Activated gamma-delta T cell (primary cell): ENCODE measurements around the gene TUBB2B.
"Not testable (repeated sequence)": the region's sequence is repeated elsewhere in the genome, so short reads cannot be mapped to it uniquely, and the experiment has no call there.

Experiments used
- DNase-seq: peaks from one replicate; lab custom pipeline; 2025; lab: John Stamatoyannopoulos, UW

TUBB2B gene

DNA sequence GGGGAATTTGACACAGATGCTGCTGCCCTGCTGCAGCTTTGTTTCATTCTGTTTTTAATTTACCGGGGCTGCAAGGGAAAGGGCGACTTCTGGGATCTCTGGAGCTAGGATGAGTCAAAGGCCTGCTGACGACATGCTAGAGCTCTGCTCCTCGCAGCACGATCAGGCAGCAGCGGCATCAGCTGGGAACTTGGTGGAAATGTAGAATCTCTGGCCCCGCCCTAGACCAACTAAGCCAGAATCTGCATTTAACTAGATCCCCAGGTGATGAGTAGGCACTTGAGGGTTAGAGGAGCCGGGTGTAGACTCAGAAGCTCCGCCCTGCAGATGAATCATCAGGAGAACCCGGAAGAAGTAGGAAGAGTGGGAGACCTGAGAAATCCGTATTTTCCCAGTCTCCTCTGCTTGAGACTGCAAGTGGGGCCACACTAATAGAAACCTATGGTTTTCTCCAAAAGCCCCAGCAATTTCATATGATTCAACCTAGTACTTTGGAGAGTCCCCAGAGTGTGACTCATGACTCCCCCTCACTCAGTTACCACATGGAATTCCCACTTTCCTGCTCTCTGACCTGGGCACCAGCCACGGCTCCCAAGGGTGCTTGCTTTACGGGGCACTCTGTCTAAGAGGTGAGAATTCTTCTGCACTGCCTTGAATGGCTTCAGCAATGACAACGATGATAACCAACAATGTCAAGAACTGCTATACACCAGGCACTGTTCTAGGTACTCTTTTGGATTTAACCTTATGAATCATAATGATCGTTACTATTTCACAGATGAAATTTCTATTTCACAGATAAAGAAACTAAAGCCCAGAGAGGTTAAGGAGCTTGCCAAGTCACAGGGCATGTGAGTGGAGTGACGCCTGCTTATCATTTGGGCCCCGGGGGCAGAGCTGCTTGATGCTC lies 18.1 kb downstream of the TUBB2B start:
- no peak for DNase-seq

DNA sequence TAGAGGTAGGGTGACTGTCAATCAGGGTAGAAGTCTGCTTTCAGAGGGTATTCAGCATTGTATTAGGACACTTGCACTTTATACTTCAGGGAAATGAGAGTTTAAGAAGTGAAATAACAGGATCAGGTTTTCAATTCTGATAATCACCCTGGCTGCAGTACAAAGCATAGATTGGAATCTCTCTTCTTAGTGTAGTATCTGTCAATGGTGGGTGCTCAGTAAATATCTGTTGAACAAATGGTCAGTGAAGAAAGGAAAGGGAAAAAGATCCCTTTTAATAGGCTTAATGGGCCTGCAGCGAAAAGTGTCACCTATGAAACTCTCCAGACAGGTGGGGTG lies 18.7 kb downstream of the TUBB2B start:
- no peak for DNase-seq

DNA sequence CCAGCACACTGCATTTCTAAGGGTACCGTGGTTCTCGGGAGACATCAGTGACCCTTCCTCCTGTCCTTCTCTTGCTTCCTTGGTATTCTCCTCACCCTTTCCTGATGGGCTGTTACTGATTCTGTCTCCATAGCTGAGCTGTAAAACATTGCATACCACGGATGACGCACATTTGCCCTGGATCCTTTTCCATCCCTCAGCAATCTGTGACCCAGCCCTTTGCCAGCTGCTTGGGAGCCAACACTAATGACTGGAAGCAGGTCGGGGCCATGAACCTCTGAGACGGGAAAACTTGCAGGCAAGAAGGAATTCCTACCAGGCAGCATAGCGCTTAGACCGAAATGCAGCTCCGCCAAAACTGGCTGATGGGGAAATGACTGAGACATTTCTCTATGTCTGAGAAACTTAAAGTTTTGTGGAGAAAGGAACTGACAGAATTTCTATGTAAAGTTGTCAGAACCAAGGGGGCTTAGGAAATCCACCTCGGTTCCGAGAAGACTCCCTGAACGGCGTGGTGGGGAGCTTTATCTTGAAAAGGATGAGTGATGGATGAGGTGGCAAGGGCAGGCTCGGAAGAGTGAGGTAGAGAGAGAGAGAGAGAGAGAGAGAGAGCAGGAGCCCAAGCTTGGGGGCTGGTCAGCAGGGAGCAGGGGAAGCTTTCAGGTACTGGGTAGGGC lies 19.2 kb downstream of the TUBB2B start:
- DNase-seq, result no peak

DNA sequence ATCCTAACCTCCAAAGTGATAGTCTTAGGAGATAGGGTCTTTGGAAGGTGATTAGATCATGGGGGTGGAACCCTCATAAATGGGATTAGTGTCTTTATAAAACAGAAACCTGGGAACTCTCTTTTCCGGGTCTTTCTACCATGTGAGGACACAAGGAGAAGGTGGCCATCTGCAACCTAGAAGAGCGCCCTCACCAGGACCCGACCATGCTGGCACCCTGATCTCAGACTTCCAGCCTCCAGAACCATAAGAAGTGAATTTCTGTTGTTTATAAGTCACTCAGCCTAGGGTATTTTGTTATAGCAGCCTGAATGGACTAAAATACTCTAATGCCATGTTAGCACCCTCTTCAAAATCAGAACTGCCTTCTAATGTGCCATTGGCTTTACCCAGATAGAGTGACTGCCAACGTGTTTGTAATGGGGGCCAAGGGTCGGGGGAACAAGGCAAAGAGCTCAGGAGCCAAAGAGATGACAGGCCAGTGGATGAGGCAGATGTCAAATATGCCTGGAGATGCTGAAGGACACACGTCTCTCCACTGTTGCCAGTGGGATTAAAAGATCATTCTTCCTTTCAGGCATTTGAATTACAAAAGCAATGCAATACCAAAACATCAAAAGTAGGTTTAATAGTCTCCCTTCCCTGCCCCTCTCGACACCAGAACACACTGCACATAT lies 21.0 kb downstream of the TUBB2B start:
- DNase-seq, result no peak

DNA sequence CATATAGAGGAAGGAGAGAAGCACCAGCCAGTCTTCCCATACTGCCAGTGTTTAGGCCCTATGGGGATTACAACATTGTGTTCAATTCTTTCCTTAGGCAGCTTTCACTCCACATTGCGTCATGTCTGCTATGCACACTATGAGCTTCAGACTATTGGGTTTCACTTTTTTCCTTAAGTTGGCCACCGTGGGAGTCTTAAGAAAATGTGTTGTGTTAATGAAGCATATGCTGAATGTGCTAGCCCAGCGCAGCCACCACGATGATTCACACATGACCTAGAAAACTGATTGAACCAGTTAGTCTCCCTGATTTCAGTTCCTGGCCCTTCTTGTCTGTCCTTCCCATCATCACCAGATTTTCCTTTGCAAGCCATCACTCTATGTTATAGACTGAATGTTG lies 21.5 kb downstream of the TUBB2B start:
- DNase-seq, result no peak

DNA sequence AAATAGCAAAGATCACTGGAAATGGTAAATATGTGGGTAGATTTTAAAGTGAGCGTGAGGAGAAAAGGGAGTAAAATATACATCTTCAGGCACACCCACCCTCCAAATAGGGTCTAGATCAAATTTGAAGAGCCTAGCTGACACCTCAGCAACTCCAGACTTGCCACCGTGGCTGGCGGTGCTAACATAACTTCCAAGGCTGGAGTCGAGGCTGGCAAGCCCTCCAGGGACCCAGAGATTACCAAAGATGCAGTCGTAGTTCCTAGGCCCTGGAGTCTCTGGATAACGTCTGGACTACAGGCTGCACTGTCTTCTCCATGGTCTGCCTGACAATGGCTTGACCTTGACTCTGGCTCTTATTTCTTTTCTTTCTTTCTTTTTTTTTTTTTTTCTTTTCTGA lies 22.5 kb downstream of the TUBB2B start:
- no peak for DNase-seq

DNA sequence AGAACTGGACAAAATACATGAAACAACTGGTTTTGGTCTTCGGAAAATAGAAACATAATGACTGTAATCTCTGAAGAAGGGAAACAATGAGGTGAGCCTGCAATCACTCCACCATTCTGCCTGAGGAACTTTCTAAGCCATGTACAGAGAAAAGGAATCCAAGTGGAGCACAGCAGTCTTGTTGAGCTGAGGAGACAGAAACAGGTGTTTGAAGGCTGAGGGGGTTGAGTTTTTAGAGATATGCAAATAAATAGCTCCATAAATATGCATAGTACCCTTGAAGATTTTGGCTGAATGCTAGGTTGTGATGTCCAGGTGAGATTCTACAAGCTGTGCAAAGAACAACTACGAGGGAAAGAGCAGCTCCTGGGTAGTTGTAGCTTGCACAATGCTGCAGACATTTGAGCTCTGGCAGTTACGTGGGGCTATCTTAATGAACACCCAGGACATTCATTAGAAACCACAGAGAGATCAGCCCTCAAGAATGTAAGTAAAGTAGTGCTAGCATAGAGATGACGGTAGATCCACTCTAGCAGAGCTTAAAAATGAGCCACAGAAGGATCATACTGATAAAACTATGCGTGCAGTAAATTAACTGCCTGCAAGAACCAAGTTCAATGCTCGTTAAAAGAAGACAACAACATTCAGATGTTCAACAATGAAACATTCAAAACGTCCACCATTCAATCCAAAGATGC lies 24.3 kb downstream of the TUBB2B start:
- no peak for DNase-seq

DNA sequence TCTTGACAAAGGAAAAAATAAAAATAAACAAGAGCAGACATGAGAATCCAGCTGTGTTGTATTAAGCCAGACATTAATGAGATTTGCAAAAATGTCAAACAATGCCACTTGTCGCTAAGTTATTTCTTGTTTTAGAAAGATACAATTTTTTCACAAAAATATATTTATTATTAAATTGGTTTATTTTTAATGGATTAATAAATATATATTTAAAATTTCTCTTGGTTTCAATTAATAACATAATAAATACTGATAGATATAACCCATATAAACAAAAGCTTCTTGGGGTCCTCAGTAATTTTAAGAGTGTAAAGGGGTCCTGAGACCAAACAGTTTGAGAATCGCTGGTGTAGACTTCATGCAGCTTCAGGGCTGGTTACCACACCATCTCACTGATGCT lies 26.1 kb downstream of the TUBB2B start:
- no peak for DNase-seq

DNA sequence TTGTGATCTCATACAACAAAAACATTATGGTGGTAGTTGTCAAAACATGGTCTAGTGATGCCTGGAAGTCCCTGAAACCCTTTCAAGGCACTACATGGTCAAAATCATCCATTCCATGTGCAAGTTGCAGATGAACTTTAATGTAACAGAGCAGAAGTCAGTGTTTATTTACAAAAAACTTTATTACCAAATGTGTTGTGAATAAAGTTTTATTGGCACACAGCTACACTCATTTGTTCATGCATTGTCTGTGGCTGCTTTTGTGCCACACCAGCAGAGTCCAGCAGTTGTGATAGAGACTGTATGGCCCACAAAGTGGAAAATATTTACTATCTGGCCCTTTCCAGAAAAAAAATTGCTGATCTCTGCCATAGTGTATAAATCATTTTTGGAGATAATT lies 26.8 kb downstream of the TUBB2B start:
- no peak for DNase-seq

DNA sequence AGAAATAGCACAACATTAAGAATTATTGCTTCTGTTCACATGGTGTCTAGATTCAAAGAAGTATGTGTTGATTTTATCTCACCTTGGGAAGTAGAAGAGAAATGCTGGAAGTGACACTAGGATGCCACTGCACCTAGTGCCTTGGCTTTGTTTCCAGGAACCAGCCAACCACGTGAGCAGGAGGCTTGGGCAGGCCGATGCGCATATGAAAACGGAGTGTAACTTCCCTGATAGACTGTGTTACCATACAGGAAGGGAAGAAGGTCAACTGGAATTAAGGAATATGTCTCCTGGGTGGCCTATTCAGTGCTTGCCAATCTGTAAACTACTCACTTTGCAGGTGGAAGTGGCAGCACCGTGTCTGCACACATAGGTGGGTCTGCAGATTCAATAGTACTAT lies 28.1 kb downstream of the TUBB2B start:
- DNase-seq, result no peak

DNA sequence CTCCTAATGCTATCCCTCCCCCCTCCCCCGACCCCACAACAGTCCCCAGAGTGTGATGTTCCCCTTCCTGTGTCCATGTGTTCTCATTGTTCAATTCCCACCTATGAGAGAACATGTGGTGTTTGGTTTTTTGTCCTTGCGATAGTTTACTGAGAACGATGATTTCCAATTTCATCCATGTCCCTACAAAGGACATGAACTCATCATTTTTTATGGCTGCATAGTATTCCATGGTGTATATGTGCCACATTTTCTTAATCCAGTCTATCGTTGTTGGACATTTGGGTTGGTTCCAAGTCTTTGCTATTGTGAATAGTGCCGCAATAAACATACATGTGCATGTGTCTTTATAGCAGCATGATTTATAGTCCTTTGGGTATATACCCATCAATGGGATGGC lies 29.7 kb downstream of the TUBB2B start:
- not testable (repeated sequence) for DNase-seq

DNA sequence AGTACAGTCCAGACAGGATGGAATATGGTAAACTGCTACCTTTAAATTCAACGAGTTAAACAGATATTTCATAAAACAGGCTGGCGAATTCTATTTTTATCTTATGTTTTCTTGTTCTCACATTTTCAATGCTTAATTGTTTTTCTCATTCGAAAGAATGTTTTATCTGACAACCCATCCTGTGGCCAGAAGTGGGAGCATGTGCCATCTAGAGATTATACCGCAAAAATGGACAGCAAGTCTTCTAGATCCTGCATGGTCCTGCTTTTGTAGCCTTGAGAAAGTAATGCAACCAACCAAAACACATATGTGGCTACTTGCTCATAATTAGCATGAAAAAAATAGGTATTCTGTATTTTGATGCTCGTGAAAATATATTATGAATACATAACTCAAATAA lies 30.7 kb downstream of the TUBB2B start:
- DNase-seq, result no peak

DNA sequence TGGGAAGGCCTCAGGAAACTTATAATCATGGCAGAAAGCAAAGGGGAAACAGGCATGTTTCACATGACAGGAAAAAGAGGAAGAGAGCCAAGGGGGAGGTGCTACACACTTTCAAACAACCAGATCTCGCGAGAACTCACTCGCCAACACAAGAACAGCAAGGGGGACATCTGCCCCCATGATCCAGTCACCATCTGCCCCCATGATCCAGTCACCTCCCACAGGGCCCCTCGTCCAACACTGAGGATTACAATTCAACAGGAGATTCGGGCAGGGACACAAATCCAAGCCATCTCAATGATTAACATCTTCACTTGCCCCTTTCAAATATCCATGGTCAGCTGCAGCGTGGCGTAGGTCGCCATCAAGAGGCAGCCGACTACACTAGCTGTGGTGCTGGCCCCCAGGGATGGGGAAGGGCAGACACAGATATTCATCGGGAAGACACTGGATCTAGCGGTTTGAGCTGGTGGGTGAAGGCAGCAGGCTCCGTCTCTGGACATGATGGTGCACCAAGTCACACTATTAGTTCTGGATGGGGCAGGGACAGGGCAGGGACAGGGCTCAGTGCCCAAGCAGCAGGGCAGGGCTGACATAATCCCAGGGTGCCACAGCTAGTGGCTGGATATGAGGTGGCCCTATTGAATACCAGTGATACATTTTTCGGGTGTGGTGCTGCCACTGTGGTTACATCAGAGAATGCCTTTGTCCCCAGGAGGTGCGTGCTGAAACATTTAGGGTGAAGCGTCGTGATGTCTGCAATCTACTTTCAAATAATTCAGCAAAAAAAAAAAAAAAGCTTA lies 31.6 kb downstream of the TUBB2B start:
- DNase-seq, result no peak

DNA sequence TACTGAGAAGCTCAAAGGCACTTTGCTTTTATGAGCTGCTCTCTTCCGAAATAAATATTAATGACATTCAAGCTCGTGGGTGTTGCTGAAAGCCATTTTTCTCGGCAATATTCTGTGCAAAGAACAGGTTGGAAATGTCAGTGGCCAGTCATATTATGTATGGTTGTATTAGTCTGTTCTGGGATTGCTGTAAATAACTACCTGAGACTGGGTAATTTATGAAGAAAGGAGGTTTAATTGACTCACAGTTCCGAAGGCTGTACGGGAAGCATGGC lies 32.1 kb downstream of the TUBB2B start:
- no peak for DNase-seq

DNA sequence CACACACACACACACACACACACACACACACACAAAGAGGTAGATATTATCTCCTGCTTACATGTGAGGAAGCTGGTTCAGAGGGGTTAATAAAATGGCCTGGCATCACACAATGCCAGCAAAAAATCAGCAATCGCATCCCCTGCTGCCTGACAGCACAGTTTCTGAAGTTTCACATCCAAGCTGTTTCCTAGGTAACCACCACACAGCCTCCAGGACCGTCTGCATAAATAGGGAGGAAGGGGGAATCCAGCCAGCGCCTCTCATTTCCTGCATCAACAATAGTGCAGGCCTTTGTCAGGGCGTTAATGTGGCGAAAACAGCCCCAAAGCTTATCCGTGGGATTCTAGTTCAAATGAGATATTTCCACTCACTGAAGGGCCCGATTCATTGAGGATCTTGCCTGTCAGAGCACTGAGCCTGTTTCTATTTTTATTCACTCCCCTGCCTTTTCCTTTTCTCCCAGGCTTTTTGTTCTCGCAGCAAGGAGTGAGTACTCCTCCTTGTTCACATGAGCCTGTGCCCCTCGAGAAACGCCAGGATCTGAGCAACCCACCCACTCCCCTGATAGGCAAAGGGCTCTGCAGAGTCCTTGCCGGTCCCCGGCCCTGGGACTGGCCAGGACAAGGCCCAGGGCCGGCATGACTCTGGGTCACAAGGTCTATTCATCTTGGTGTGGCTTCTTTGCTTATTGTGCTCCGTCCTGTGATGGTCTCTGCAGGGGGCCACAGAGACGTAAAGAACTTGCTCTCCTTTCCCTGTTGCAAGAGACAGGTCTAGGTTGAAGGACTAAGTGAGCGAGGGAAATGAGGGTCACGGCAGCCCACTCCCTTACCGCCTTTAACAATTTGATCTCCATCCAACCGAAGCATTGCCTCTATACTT lies 32.7 kb downstream of the TUBB2B start:
- DNase-seq, result no peak

DNA sequence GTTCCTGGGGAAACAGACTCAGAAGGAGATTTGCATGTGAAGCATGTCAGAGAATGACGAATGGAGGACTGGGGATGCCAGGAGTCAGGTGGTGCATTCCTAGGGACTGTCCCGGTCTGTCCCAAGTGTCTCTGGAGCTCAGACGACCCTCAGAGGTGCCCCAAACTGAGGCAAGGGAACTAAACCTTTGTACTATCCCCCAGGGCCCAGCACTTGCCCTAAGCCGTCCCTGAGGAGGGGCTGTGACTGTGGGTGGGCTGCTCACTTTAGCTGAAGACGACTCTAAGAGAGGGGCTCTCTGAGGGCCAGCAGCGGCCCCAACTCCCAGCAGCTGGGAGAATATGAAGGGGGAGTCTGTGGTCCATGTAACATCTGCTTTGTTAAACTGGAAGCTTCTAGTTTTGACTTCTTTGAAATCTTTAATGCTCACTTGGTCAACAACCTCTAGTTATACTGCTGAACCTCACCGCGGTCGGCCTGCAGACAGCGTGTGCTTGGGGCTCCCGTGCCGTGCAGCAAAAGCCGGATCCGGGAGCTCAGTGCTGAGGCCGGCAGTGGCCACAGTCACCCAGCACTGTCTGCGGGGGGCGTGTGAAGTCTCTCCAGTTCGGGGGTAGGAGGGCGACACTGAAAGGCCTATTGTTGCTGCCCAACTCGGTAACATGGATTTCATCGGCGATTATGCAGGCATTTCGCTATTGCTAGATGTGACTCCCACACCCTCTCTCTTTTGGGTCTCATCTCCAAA lies 34.2 kb downstream of the TUBB2B start:
- DNase-seq, result no peak

DNA sequence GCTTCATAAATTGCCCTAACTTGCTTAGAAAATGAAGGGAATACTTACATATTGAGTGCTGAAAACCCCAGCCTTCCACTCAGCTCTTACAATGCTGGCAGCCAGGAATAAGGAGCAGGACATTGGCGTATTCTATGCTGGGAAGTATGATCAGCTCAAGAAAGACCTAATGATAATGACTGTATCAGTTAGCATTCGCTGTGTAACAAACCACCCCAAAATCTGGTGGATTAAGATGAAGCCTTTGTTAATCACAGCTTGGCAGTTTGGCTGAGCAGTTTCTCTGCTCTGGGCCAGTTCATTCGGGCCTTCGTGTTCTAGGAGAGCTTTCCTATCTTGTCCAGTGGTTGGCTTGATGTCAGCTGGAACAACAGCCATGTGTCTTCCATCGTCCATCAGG lies 36.7 kb downstream of the TUBB2B start:
- no peak for DNase-seq

DNA sequence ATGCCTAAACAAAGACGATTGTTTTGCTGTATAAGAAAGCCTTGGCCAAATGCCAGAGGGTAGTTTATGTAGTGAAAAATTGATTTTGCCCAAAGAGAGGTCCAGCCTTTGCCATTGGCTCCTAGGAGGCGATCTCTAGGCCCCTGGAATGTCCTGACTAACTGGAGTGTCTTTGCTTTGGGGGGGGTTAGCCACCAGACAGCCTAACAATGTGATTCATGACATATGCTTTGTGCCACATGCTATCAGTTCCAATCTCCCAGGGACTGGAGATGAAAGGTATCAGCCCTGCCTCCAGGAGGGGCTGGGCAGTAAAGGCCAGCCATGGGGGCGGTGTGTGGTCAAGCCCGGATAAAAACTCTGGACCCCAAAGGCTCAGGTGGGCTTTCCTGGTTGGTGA lies 37.4 kb downstream of the TUBB2B start:
- no peak for DNase-seq

DNA sequence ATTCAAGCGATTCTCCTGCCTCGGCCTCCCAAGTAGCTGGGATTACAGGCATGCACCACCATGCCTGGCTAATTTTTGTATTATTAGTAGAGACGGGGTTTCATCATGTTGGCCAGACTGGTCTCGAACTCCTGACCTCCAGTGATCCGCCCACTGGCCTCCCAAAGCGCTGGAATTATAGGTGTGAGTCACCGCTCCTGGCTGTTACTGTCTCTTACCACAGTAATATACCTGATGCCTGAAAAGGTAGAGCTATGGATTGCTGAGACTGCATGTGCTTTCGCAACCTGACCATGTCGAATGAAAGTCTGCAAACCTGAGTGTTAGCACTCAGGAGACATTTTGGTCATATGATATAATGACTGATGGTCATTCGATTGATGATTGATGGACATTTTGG lies 38.3 kb downstream of the TUBB2B start:
- DNase-seq, result not testable (repeated sequence)

DNA sequence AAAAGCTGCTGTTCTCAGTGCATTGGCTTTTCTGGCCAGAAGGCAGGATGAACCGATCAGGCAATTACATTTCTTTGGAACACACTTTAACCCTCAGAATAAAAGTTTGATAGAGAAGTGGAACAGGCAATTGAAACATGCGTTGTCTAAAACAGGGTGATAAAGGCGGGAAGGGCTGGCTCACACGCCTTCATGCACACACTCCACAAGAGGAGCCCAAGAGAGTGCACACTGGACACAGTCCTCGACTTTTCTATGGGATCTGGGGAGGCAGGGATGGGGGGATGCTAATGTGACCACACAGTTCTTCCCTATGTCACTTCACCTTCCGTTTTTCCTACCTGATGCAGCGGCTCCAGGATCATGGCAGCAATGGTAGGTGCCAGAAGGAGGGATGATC lies 39.2 kb downstream of the TUBB2B start:
- DNase-seq, result no peak
